Transverse colon (tissue), 3 donors: ENCODE data around the gene ZNF423.

Source experiments
- EP300 ChIP-seq: sonication (generic); formaldehyde crosslinking; IDR thresholded peaks from one replicate; pipeline ENCODE4 v1.6.1; 2017; ENCODE audit warnings: antibody characterized with exemption, low read depth
- POLR2A ChIP-seq: fragments of 450-650 bp; IDR thresholded peaks from one replicate; pipeline ENCODE4 v1.6.1; 2016; ENCODE audit warnings: antibody characterized with exemption, mild to moderate bottlenecking, moderate library complexity
- TF ChIP-seq, protein P1 (sequence below), 5 experiments: fragments of 200-600 bp in 3 of 5; fragments of 450-650 bp in 2 of 5; sonication (generic) in 3 of 5; IDR thresholded peaks; 1 replicate in 2 of 5; 2 replicates in 3 of 5; pipeline ENCODE4 v1.5.1; 2016 to 2017; ENCODE audit warnings: antibody characterized with exemption in 5 of 5, inconsistent platforms in 3 of 5, mild to moderate bottlenecking in 2 of 5, moderate library complexity in 1 of 5

DNA sequence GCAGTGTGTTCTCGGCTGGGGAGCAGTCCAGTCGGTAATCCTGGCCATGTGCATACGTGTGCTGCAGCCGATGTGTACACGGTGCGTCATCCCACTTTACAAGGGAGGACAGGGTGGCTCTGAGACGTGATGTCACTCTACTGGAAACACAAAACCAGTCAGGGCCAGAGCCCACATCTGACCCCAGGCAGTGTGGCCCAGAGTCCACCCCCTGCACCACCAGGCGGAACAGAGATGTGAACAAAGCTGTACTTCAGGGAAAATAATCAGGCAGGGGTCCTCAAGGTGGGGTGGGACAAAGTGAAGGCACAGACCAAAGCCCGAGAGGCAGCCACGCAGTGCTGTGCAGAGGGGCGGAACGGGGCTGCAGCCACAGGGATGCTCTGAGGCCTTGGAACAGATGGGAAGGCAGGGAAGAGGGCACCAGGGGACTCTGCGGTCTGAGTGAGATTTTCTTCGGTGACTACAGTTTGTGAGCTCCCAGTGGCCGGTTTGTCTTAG lies 181.5 kb downstream of the ZNF423 start:
- TF ChIP-seq, protein P1, sequence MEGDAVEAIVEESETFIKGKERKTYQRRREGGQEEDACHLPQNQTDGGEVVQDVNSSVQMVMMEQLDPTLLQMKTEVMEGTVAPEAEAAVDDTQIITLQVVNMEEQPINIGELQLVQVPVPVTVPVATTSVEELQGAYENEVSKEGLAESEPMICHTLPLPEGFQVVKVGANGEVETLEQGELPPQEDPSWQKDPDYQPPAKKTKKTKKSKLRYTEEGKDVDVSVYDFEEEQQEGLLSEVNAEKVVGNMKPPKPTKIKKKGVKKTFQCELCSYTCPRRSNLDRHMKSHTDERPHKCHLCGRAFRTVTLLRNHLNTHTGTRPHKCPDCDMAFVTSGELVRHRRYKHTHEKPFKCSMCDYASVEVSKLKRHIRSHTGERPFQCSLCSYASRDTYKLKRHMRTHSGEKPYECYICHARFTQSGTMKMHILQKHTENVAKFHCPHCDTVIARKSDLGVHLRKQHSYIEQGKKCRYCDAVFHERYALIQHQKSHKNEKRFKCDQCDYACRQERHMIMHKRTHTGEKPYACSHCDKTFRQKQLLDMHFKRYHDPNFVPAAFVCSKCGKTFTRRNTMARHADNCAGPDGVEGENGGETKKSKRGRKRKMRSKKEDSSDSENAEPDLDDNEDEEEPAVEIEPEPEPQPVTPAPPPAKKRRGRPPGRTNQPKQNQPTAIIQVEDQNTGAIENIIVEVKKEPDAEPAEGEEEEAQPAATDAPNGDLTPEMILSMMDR (IDR thresholded peaks at IDR 0.05): no peak
- no peak for TF ChIP-seq POLR2A
- TF ChIP-seq EP300: no peak
